Ovary (tissue), 3 donors: ENCODE data around the gene IL36B.

Source experiments
- CTCF ChIP-seq, 3 donors: fragments of 450-650 bp in 2 of 3; fragments of 200-600 bp in 1 of 3; IDR thresholded peaks; one replicate each; pipeline versions ENCODE4 v1.5.1 to v1.8.0; 2016 to 2022; ENCODE audit warnings: antibody characterized with exemption in 3 of 3, mild to moderate bottlenecking in 1 of 3
- EP300 ChIP-seq: sonication (generic); formaldehyde crosslinking; IDR thresholded peaks from one replicate; pipeline ENCODE4 v1.6.1; 2017; ENCODE audit warnings: antibody characterized with exemption
- POLR2A ChIP-seq: fragments of 450-650 bp; IDR thresholded peaks from one replicate; pipeline ENCODE4 v1.6.1; 2017; ENCODE audit warnings: antibody characterized with exemption, mild to moderate bottlenecking, moderate library complexity
- donor health status: DM: no; HTN: no; CAD: no.

GRCh38 chr2:113075030-113075429 lies 22.4 kb upstream of the IL36B start:
- TF ChIP-seq POLR2A (no peak), CTCF (IDR thresholded peaks at IDR 0.05) (no peak), EP300 (no peak)
